NCI-H2196 treated with DMSO at 0.1 percent for 48 hours (cell line): Measurements from ENCODE around the gene AP1G1.
"Not testable (repeated sequence)": the region's sequence is repeated elsewhere in the genome, so short reads cannot be mapped to it uniquely, and the experiment has no call there.

Experiments
- DNase-seq: peaks from one replicate; lab custom pipeline; 2025; ENCODE audit not compliant: unreplicated experiment; lab: John Stamatoyannopoulos, UW

The AP1G1 gene

GRCh38 chr16:71808593-71809459 is at the start of gene AP1G1:
Gene AP1G1, minus strand, starts transcription at chr16:71808834. Its CDS starts 19,355 bp downstream, at chr16:71789479.
- peak; percentile 68 for DNase-seq

- DNase-seq = no peak
Observed at GRCh38 chr16:71855937-71856662, 47.5 kb upstream of the AP1G1 start.

- DNase-seq = no peak
Observed at GRCh38 chr16:71854369-71854948, 45.8 kb upstream of the AP1G1 start.

DNA sequence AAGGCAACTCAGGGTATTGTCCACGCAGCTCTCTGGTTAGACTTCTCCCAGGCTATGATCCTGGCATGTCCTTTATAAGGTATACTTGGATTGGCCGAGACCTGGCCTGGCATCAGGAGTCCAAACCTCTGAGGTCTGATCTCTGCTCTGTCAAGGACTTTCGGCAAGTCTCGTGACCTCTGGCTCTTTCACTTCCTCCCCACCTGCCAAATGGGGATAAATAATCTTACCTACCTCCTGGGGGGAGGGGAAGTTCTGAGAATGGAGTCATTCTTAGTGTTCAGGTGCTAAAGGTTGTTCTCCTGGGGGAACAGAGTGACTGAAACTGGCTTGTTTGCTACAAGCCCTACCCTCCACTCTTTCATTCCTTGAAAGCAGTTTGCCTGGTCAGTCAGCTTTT is 44.8 kb upstream of the AP1G1 start:
- DNase-seq = no peak

DNA sequence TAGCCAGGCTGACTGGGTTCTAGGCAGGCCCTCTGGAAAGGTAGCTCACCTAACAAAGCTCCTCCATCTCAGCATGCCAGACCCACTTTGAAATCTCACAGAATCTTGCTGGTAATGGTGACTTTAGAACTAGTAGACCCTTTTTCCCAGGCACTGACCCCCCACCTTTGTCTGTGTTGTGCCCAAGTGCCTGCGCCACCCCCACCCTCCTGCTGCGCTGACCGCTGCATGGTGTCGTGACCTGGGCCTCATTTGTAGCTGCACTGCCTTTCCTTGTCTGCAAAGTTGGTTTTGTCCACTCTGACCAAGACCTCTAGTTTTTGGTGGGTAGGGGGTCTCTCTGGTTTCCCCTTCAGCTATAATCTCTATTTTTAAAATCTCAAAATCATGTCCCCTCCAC is 43.9 kb upstream of the AP1G1 start:
- DNase-seq = no peak

DNA sequence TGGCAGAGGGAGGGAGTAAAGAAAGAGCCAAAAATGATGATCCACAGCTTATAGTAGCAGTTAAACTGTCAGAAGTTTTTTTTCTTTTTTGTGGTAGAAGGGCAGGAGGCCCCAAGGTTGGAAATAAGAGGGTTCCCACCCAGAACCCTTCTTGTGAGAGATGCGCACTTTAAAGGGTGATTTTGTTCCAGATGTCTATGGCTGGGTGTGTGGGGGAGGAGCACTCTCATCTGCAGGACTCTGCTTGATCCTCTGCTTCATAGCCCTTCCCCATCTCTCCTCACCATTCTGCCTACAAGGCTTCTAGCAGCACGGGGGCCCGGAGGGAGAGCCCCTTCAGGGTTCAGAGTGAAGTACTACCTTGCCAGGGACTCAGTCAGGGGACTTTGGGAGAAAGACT is 43.5 kb upstream of the AP1G1 start:
- no peak for DNase-seq

GRCh38 chr16:71851746-71852145 is 43.1 kb upstream of the AP1G1 start:
- no peak for DNase-seq

GRCh38 chr16:71848622-71849021 is 40.0 kb upstream of the AP1G1 start:
- DNase-seq = no peak

DNA sequence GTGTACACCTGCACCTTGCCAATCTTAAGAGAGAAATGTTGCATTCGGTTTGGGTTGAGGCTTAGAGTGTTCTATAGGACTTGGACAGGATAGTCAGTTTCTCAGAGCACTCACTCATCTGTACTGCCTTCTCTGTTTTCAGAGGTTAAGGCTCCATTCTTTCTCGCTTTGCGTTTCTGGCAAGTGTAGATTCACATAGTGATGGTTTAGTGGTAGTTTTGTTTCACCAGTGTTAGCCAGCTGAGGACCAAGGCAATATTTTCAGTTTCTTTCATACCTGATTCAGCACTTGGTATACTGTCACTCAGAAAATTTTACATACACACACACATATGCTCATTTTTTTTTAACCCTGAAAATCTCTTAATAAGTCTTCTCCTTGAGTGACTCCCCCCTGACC is 38.5 kb upstream of the AP1G1 start:
- no peak for DNase-seq

GRCh38 chr16:71846431-71846830 is 37.8 kb upstream of the AP1G1 start:
- no peak for DNase-seq

- peak; percentile 55 for DNase-seq
Observed at GRCh38 chr16:71845639-71846430, 37.2 kb upstream of the AP1G1 start, which contains the start of gene ATXN1L. Gene ATXN1L, plus strand, starts transcription at chr16:71845976. Its CDS starts 3,765 bp downstream, at chr16:71849741.

GRCh38 chr16:71843572-71843971 is 34.9 kb upstream of the AP1G1 start:
- DNase-seq = no peak

DNA sequence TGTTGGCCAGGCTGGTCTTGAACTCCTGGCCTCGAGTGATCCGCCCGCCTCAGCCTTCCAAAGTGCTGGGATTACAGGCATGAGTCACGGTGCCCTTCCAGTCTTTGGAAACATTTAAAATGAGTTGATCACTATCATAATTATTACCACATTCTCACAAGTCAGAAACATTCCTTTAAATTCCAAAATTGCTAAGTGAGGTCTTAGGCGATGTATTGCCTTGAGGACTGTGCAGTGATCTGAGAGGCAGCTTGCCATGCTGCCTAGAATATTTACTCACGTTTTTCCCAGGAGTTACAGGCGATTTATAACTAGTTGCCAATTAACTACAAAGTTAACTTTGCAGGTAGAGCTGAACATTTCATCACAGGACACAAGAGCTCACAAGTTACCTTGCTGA is 31.4 kb upstream of the AP1G1 start:
- DNase-seq = no peak

DNA sequence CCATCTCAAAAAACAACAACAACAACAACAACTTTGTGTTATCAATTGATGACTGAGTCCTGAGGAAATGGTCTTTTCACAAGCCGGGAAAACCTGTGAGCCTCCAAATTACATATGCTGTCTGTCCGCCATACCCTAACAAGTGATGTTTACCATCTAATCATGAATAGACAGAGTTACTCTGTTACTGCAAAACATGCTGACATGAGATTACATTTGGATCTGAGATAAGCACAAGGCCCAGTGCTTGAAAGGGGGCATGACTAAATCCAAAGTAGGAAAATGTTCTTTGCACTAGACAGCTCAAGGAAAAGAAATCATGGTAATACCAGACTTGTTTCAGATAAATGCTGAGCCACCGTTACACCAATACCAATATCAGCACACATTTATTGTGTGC is 28.5 kb upstream of the AP1G1 start:
- DNase-seq = no peak

DNA sequence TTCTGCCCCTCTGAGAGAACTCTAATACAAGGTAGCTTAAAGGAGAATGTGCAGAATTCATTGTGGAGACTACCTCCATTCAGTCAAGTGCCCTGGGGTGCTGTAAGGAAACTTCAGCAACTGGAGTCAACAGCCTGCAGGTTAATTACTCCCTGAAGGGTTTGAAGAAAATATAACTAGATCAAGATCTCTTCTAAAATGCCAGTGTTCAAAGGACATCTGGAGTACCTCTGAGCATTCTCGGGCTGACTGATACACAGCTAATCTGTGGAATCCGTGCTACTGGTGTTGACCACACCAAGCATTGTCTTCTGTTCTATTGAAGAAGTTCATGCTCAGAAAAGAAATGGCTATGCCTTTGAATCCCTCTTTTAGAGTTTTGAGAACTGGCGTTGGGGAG is 25.7 kb upstream of the AP1G1 start:
- no peak for DNase-seq

DNA sequence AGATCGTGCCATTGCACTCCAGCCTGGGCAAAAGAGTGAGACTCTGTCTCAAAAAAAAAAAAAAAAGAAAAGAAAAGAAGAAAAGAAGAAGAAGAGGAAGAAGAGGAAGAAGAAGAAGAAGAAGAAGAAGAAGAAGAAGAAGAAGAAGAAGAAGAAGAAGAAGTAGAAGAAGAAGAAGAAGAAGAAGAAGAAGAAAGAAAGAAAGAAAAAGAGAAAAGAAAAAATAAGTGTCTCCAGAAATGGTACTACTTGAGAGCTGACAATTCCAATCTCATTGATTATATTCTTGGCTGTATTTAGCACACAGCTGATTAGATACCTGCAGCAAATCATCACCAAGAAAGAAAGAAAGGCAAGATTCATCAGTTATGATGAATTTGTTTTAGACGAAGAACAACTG is 23.5 kb upstream of the AP1G1 start:
- DNase-seq = not testable (repeated sequence)

- not testable (repeated sequence) for DNase-seq
Observed at GRCh38 chr16:71831698-71832097, 23.1 kb upstream of the AP1G1 start.

DNA sequence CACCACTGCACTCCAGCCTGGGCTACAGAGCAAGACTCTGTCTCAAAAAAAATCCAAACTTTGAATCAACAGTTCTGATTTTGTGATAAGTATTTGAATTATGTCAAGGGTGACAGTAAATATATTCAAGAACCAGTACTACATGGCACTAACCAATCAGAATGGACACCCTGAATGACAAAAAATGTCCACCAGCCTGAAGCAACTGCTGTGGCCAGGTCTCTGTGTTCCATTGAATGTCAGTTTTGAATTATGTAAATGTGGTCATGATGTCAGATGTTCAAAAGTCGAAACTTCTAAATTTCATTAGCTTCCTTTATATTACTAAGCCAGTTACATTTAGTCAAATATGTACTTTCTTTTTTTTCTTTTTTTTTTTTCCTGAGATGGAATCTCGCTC is 21.7 kb upstream of the AP1G1 start:
- DNase-seq = no peak

GRCh38 chr16:71826533-71827017 is 17.9 kb upstream of the AP1G1 start:
- DNase-seq = no peak

DNA sequence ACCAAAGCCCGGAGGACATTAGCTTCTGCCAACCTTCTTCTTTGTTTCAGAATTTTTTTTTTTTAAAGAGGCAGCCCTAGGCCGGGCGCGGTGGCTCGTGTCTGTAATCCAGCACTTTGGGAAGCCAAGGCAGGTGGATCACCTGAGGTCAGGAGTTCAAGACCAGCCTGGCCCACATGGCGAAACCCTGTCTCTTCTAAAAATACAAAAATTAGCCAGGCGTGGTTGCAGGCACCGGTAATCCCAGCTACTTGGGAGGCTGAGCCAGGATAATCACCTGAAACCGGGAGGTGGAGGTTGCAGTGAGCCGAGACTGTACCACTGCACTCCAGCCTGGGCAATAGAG is 8.5 kb upstream of the AP1G1 start:
- not testable (repeated sequence) for DNase-seq

- no peak for DNase-seq
Observed at GRCh38 chr16:71811261-71811803, 2.7 kb upstream of the AP1G1 start.
